Measurements from ENCODE around the gene RBM19.

RBM19 gene

DNA sequence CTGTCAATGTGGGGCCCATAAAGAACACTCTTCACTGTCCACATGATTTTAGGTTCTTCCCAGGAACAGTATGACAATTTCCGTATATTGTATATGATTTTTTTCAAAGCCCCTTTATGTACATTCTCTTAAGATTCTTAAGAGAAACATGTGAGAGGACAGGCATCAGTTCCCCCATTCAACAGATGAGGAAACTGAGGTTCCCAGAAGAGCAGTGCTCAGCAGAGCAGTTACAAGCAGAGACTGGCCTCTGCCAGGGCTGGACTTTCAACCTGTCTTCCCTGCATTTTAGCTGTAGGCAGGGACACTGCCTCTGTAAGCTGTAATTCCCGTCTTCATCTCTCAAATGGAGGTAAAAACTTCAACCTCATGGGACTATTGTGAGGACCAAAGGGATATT, 77.7 kb downstream of the RBM19 start:
- no peak for DNase-seq (ENCODE audit: low read depth in 3 of 3, low spot score in 1 of 3)

DNA sequence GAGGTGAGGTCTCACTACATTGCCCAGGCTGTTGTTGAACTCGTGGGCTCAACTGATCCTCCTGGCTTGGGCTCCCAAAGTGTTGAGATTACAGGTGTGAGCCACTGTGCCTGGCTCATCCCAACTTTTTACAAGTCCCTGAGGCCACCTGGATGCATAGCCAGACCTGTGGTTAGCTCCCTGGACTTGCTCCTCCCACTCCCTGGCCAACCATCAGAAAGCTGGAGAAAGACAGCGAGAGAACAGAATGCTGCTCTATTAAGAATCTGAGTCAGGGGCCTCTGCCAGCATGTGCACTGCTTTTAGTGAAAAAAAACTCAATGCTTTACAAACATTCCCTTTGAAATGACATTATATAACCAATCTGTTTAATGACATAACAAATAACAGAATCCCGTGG, 78.2 kb downstream of the RBM19 start:
- DNase-seq (ENCODE audit: low read depth in 3 of 3, low spot score in 1 of 3), result no peak

DNA sequence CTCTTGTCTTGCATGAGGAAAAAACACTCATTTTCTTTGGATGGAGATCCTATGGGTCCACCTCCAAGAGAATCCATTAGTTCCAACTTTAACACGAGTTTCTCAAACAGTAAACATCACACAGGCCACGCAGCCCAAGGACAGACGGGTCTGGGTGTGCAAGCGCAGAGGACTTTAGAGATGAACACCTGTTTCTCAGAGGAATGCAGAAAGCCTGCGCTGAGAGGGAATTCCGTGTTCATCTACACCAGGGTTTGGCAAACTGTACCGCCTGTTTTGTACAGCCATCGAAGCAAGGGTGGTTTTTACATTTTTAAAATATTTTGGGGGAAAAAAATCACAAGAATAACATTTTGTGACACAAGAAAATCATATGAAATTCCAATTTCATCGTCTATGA, 79.4 kb downstream of the RBM19 start:
- no peak for DNase-seq (ENCODE audit: low read depth in 3 of 3, low spot score in 1 of 3)

DNA sequence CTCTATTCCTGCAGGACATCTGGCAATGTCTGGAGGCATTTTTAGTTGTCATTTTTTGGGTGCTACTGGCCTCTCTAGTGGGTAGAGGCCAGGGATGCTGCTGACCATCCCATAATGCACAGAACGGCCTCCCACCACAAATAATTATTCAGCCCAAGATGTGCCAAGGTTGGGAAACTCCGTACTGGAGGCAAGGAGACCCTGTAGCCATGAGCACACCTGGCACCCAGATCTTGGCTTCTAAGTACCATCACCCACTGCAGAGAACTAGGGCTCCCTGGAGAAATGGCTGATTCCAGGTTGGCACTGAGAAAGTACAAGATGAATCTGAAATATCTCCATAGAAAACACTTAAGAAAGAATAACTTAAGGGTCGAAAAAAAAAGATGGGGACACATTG, 81.7 kb downstream of the RBM19 start:
- DNase-seq (ENCODE audit: low read depth in 3 of 3, low spot score in 1 of 3), result no peak

DNA sequence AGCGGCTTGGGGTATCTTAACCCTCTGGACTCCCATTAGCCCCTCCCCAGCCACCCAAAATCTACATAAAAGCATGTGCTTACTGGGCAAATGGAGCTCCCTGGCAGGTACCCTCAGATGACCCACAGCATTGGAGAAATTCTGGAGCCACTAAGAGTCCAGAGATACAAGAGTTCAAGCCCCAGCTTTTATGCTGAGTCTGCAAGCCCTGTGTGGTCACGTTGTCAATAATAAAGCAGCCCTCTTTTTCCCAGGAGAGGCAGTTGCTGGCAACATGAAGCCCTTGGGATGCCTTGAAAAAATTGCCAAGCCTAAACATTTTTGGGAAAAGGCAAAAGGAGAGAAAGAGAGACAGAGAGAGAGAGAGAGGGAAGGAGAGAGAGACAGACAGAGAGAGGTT, 83.4 kb downstream of the RBM19 start:
- DNase-seq (ENCODE audit: low read depth in 3 of 3, low spot score in 1 of 3), result no peak

DNA sequence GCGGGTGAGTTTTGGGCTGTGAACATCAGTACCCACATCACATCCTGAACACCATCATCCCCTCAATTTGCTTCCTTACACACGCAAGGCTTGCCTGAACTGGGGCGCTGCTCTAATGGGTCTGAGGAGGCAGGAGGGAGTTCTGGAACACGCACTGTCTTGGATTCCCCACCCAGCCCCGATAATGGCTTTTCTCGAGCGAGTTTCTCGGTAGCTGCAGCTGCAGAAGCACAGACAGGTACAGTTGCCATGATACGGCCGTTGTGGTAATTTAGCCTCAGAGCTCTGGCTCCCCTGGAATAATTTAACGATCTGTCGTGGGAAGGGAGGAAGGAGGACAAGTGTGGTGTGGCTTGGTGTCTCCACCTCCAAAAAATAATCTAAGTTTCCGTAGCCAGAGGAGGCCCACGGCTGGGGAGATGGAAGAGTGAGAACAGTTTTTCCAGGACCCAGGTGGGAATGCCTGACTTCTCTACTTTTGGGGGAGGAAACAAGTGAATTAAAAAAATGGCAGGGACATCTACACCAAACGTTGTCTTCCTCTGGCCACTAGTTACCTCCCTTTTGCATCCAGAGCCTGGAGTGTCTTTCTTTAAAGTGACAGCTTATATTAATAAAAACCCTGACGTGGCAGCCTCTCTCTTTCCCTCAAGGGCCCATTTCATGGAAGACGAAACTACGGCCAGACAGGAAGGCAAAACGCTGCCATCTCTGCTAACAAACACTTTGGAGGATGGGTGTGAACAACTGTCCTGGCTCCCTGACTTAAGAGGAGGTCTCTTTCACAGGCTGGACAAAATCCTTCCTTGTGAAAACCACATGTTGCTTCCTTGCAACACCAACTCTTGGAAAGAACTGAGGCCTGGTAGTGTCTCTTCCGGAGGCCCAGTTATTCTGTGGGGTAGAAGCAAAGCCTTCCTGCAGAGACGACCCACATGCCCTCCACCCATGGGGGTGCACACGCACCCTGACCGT, 84.8 kb downstream of the RBM19 start:
- no peak for DNase-seq (ENCODE audit: low read depth in 3 of 3, low spot score in 1 of 3)

DNA sequence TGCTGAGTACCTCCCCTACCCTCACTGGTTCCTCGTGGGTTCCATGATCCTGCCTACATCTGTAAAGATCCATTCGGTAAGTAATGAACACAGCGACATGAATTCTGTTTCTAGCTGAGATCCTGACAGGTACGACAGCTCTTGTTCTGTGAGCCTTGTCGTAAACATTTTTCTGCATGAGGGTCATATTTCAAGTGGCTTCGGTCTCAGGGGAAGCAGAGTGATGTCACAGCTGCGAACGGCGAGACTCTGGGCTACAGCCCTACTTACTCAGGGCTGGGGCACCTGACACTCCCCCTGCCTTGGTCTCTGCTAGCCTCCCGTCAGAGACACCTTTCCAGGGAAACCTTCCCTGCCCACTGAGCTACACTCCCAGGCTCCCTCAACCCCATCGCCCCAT, 85.8 kb downstream of the RBM19 start:
- DNase-seq (ENCODE audit: low read depth in 3 of 3, low spot score in 1 of 3), result no peak

DNA sequence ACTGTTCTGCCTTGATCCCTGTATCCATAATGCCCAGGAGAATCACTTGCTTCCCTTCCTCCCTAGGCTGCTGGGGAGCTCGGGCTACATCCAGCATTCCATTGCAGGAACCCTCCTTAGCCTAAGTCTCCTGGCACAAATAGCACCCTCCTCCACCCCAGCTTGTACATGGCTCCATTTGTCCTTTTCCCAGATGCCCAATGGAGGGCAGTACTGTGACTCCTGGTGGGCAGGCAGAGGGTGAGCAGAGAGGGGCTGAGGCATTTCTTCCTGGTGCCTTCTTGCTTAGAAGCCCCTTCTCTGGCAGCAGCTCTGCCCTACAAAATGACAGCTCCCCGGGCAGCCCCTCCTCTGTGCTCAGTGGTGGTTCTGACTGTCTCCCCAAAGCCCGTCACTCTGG, 86.5 kb downstream of the RBM19 start:
- no peak for DNase-seq (ENCODE audit: low read depth in 3 of 3, low spot score in 1 of 3)

DNA sequence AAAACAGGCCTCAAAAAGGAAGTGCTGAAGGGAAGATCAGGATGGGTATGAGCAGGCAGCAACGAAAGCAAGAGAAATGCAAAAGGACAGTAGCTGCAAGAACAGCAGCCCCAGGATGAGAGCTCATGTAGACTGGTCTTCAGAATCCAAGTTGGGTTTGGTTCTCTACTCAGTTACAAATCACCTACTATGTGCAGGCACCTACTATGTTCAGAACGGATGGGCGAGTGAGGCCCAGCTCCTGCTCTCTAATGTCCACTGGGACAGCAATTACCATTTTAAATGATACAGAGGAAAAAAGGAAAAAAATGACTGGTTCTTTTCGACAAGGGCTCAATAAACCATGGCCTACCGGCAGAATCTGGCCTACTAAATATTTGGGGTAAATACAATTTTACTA, 88.5 kb downstream of the RBM19 start:
- DNase-seq (ENCODE audit: low read depth in 3 of 3, low spot score in 1 of 3), result no peak

DNA sequence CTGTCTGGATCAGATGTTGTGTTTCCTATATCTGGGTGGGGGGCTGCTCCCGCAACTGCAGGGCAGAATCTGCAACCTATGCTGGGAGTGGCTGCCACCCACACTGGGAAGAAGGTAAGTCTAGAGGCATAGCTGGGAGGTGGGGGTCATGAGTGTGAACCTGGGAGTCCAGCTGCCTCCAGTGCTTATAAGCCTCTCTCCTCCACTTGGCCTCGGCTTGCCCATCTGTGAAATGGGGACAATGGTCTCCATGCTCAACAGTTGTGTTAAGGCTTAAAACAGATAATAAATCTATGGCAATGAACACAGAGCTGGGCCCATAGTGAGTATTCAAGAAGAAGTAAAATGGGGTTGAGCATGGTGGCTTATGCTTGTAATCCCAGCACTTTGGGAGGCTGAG, 90.0 kb downstream of the RBM19 start:
- no peak for DNase-seq (ENCODE audit: low read depth in 3 of 3, low spot score in 1 of 3)

DNA sequence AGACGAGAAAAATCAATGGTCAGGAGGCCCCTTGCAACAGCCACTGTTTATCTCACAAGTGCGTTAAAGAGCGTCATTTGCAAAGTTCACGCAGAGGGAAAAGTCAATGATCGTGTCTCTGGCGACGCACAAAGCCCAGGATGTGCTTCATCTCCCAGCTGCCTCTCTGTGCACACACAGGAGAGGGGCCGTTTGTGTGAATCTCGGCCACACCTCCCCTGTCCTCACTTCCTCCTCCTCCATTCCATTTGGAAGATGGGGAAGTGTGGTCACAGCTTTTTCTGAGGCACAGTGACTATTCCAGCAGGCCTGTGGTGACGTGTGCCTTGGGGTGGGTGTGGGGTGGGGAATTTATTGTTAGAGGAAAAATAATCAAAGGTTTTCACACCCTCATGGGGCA, 90.4 kb downstream of the RBM19 start:
- DNase-seq (ENCODE audit: low read depth in 3 of 3, low spot score in 1 of 3), result no peak

DNA sequence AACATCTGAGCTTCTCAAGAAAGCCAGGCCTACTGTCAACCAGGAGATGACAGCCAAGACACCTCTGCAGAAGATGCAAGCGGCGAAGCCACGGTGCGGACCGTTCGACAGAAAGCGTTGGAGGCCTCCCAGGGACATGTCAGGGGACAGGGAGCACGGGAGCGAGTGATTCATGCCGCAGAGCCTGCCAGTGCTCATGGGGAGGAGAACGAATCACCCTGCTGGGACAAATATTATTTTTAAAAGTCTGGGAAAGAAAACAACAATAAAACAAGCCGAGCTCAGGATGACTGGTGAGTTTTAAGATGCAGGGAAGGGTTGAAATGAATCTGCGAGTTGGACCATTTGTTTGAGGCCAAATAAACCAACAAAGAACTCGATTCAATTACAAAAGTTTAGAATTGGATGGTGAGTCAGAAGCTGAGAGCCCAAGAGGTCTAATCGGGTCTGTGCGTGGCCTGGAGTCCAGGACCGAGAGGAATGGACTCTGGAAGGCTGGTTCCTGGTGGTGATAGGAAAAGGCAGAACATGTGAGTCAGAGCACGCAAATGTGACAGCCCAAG, 91.0 kb downstream of the RBM19 start:
- DNase-seq (ENCODE audit: low read depth in 3 of 3, low spot score in 1 of 3), result no peak

DNA sequence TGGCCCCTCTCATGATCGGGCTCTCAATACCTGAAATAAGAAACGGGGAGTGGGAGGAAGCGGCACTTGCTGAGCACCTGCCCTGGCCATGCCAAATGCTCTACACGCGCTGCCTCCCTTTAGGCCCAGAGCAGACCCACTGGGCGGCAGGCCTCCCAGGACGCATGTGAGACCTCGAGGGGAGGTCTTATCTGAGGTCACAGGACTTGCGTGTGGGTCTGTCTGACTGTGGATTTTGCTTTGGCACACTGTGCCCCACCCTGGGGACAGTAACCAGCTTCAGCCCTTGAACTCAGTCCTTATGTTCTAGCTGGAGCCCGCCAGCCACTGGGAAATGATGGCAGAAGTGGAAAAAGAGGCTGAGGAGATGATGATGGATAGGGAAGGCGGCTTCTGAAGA, 91.8 kb downstream of the RBM19 start:
- no peak for DNase-seq (ENCODE audit: low read depth in 3 of 3, low spot score in 1 of 3)

DNA sequence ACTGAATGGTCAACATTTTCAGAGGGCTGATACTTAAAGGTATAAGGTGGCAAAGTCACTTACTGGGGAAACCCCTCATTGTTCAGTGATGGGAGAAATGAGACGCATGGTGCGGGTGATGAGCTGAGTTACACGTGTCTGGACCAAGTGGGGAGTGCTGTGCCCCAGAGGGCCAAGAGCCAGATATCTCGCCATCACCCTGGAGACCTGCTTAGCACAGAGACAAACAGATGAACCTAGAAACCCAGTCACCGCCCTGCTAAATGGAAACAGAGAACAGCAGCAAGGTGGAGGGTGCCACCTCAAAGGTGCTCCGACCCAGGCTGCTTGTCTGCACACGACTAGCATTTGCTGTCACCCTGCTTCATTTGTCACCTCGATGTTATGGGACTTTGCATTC, 92.4 kb downstream of the RBM19 start:
- DNase-seq (ENCODE audit: low read depth in 3 of 3, low spot score in 1 of 3), result no peak

DNA sequence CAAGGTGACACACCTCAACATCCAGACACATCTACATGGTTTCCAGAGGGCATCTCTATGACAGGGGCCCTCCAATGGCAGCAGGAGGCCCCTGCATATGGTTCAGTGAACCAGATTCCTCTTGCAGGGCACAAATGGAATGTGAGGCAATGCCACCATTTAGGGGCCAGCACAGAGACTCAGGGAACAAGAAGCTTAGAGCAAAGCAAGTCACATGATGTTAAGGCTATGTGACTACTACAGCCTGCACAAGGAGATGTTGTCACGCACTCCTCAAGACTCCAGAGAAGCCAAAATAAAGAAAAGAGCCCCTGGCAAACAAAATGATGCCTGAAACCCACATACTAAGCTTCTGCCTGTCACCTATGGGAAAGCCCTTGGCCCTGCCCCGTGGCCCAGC, 95.2 kb downstream of the RBM19 start:
- no peak for DNase-seq (ENCODE audit: low read depth in 3 of 3, low spot score in 1 of 3)

DNA sequence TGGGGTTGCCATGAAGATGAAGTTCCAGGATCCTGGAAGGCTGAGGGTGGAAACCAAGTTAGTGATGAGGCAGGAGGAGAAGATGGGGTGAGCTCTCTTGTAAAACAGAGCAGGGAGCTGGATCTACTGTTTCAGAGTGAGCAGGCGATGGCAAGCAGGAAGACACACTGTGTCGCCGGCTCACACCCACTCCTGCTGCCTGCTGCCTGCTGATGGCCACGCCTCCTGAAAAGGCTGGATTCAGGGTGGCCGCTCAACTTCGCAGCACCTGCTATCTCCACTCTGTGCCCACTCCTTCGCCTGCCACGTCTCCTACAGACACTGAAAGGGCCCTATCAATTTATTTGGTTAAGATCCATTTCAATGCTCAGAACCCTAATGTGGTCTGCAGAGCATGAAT, 96.1 kb downstream of the RBM19 start:
- no peak for DNase-seq (ENCODE audit: low read depth in 3 of 3, low spot score in 1 of 3)

DNA sequence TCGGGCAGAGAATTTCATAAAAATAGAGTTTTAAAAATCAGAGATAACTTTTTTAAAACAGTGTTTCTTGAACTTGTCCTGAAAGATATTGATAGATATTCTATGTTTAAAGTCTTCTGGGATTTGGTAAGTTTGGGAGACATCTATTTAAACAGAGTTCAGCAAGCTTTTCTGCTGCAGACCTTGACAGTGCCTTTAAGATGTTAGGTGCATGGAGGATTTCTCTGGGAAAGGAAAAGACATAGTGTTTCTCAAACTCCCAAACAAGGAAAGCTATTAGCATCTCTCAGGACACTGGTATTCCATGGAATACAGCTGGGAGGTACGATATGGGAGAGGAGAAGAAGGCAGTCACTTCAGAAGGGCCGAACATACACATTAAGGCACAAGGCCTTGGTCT, 97.8 kb downstream of the RBM19 start:
- DNase-seq (ENCODE audit: low read depth in 3 of 3, low spot score in 1 of 3), result no peak

DNA sequence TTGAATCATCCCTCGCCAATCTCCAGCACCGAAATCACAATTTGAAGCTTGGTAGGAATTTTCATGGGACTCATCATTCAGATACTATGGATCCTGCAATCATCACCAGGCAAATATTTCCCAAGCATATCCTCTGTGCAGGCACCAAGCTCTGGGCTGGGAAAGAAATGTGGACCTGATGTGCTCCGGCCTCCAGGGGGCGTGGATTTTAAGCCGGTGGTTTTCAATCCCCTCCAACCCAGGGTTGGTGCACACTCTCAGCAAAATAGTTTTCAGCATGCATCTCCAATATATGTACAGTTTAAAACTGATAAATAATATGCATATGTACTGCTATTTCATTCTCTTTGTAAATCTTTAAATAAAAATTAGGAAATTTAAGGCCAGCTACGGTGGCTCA, 98.9 kb downstream of the RBM19 start:
- DNase-seq (ENCODE audit: low read depth in 3 of 3, low spot score in 1 of 3), result no peak

DNA sequence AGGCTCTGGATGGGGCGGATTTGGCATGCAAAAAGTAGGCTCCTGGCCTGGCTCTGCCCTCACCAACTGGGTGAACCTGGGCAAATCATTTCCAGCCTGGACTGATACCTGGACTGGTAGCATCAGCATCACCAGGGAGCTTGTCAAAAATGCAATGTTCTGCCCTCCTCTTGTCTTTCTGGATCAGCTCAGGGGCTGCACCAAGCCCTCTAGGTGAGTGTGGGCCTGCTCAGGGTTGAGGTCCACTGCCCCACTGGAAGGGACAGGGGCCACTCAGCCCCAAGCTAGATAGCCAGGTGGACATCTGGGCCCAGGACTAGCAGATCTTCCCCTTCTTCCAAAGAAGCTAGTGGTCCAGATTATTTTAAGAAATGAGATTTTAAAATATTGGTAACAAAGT, 99.6 kb downstream of the RBM19 start:
- no peak for DNase-seq (ENCODE audit: low read depth in 3 of 3, low spot score in 1 of 3)

DNA sequence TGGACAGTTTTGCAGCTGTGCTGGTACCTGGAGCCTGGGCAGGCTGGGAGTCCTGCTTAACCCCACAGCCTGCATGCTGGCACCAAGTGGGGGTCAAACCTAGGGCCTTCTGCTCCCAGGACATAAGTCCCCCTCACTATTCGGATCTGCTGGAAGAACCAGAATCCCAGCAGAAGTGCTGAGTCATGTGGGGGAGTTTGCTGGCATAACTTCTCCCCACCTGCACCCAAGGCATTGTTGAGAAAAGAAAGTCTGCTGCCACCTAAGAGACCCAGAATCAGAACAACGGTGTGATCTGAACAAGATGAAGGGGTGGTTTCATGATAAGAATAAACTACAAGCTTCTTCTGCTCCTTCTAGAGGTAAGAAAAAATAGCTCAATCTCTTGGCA, 102.7 kb downstream of the RBM19 start:
- no peak for DNase-seq (ENCODE audit: low read depth in 3 of 3, low spot score in 1 of 3)

DNA sequence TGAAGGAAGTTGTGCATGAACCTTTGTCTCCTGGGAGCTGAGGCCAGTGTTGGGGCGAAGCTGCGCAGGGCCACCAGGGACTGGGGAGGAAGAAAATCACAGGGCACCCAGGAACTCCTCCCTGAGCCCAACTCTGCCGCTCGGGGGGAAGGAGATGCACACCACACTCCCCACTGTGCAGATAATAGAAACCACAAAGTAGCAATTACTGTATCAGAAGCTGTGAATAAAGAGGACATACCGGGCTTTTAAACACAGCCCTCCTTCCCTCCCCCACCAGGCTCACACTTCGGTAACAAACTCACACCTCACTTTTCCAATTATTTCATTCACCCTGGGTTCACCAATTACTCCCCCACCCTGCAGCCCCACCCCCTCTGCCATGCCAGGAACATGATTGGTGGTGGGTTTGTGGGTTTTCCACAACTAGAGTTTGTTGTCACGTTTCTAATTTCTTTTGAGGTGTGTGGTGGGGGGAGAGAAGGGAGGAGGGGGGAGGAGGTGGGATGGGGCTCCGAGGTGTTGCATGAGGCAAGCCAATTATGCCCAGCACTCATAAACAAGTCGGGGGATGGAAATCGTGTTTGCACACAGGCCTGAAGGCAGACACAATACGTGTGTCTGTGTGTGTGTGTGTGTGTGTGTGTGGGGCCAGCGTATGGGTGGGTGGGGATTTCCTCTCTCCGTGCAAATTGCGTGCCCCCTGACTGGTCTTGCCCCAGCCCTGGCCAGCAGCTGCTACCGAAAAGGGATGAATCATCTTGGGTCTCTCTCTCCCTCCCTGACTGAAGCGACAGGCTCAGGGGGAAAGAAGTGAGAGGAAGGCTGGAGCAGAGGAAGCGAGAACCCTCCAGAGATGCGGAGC, 103.3 kb downstream of the RBM19 start:
- no peak for DNase-seq (ENCODE audit: low read depth in 3 of 3, low spot score in 1 of 3)

DNA sequence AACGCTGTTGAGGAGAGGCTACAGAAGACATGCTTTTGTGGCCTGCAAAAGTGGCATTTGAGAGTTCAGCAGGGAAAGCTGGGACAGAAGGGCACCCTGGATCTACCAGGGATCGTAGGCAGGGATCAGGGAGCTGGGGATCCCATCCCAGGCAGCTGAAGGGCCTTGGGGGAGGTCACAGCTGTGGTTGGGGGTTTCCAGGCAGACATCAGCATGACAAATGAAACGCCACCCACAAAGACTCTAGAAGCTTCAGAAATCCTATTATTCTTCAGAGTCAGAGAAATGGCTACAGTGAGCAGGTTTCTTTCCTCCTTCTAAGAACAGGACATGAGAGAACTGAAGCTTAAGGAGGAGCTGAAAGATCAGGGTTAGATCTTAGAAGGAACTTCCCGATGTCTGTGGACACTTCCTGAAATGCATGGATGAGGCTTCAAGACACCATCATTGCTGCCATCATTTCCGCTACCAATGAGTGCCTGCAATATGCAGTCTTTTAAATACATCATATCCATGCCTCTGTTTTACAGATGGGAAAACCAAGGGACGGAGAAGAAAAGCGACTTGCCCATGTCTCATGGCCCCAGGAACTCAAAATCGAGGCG, 104.3 kb downstream of the RBM19 start:
- no peak for DNase-seq (ENCODE audit: low read depth in 3 of 3, low spot score in 1 of 3)

Measured in stimulated activated CD4-positive, alpha-beta T cell treated with anti-CD3 and anti-CD28 coated beads, TNF-alpha, amount 100 ng/mL, for 1 hour (primary cell).